Peyer's patch (tissue), 4 donors: Measurements from ENCODE around the gene RASAL2.

Experiments used
- POLR2A ChIP-seq, 2 donors: fragments of 450-650 bp; IDR thresholded peaks; one replicate each; pipeline ENCODE4 v1.5.1; 2017; ENCODE audit warnings: antibody characterized with exemption in 2 of 2, mild to moderate bottlenecking in 2 of 2, moderate library complexity in 2 of 2
- TF ChIP-seq, protein P1 (sequence below), 6 experiments: fragments of 450-650 bp in 4 of 6; fragments of 200-600 bp in 2 of 6; sonication (generic) in 1 of 6; IDR thresholded peaks; one replicate each; pipeline ENCODE4 v1.5.1; 2017 to 2019; ENCODE audit warnings: antibody characterized with exemption in 6 of 6, mild to moderate bottlenecking in 3 of 6, moderate library complexity in 1 of 6

DNA sequence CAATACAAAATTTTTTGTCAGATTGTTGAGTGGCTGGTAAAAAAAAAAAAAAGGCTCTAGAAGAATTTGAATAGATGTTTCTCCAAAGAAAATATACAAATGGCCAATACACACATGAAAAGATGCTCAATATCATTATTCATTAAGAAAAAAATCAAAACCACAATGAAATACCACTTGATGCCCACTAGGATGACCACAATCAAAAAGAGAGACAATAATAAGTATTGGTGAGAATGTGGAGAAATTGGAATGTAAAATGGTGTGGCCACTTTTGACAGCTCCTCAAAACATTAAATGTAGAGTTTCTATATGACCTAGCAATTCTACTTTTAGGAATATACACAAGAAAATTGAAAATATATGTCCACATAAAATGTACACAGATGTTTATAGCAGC lies 302.9 kb downstream of the RASAL2 start:
- TF ChIP-seq POLR2A (IDR thresholded peaks at IDR 0.05), result no peak
- TF ChIP-seq, protein P1, sequence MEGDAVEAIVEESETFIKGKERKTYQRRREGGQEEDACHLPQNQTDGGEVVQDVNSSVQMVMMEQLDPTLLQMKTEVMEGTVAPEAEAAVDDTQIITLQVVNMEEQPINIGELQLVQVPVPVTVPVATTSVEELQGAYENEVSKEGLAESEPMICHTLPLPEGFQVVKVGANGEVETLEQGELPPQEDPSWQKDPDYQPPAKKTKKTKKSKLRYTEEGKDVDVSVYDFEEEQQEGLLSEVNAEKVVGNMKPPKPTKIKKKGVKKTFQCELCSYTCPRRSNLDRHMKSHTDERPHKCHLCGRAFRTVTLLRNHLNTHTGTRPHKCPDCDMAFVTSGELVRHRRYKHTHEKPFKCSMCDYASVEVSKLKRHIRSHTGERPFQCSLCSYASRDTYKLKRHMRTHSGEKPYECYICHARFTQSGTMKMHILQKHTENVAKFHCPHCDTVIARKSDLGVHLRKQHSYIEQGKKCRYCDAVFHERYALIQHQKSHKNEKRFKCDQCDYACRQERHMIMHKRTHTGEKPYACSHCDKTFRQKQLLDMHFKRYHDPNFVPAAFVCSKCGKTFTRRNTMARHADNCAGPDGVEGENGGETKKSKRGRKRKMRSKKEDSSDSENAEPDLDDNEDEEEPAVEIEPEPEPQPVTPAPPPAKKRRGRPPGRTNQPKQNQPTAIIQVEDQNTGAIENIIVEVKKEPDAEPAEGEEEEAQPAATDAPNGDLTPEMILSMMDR (IDR thresholded peaks at IDR 0.05), result no peak
